HepG2 (cell line): ENCODE measurements around the gene LUC7L2. TPM values are rescaled to one million over a fixed set of nuclear protein-coding genes. Genes with fewer than 3 reads are reported as not detected.

Experiments used
- AHDC1 ChIP-seq: sonication (generic); formaldehyde crosslinking; IDR thresholded peaks from 2 replicates; pipeline ENCODE4 v1.5.1; 2020; ENCODE audit warnings: mild to moderate bottlenecking, missing genetic modification reagents, borderline replicate concordance
- ARID3A ChIP-seq: IDR thresholded peaks from 2 replicates; pipeline ENCODE4 v1.6.1; 2012; ENCODE audit warnings: low read depth, low read length, improper control_type of control experiment
- CC2D1A ChIP-seq: sonication (generic); formaldehyde crosslinking; IDR thresholded peaks from 2 replicates; pipeline ENCODE4 v1.8.1; 2023; ENCODE audit warnings: mild to moderate bottlenecking, missing genetic modification reagents
- FLYWCH1 ChIP-seq: sonication (generic); formaldehyde crosslinking; IDR thresholded peaks from 2 replicates; pipeline ENCODE4 v1.8.1; 2023; ENCODE audit warnings: mild to moderate bottlenecking, missing genetic modification reagents
- MIXL1 ChIP-seq: IDR thresholded peaks from 2 replicates; pipeline ENCODE4 v1.6.1; 2016
- SP140L ChIP-seq: sonication (generic); formaldehyde crosslinking; IDR thresholded peaks from 2 replicates; pipeline ENCODE4 v1.4.0; 2020; ENCODE audit warnings: missing genetic modification reagents, borderline replicate concordance
- THAP9 ChIP-seq: sonication (generic); formaldehyde crosslinking; IDR thresholded peaks from 2 replicates; pipeline ENCODE4; 2020; ENCODE audit warnings: missing genetic modification reagents, mild to moderate bottlenecking, borderline replicate concordance
- ZBED4 ChIP-seq: sonication (generic); formaldehyde crosslinking; IDR thresholded peaks from 2 replicates; pipeline ENCODE4 v1.4.0; 2020; ENCODE audit warnings: missing genetic modification reagents, borderline replicate concordance
- ZBTB34 ChIP-seq: sonication (generic); formaldehyde crosslinking; IDR thresholded peaks from 2 replicates; pipeline ENCODE4 v1.8.0; 2022; ENCODE audit warnings: mild to moderate bottlenecking, missing genetic modification reagents
- ZNF260 ChIP-seq: sonication (generic); formaldehyde crosslinking; IDR thresholded peaks from 2 replicates; pipeline ENCODE4 v1.4.0; 2020; ENCODE audit warnings: missing genetic modification reagents, low read depth, mild to moderate bottlenecking, borderline replicate concordance
- ZNF496 ChIP-seq: sonication (generic); formaldehyde crosslinking; IDR thresholded peaks from 2 replicates; pipeline ENCODE4 v1.8.1; 2023; ENCODE audit warnings: mild to moderate bottlenecking, moderate library complexity, missing genetic modification reagents; ENCODE audit not compliant: insufficient replicate concordance
- polyA plus RNA-seq, 8 experiments: library from polyadenylated mRNA; depleted of rRNA in 3 of 8; stranded (reverse) in 7 of 8; unstranded in 1 of 8; fragments of >200 nt; fragmentation: Illumina TruSeq in 4 of 8; extraction: Trizol in 4 of 8; gene quantifications; 2 replicates each; pipeline versions ENCODE4 v1.2.1 to v1.2.3, GENCODE V29; 2011 to 2016; ENCODE audit warnings: low read depth in 4 of 8, missing spikeins in 1 of 8, mixed read lengths in 1 of 8; ENCODE audit not compliant: insufficient read depth in 1 of 8
- total RNA-seq, 5 experiments: library from RNA; depleted of rRNA; stranded (reverse); fragments of >200 nt; fragmentation: Illumina TruSeq; extraction: Trizol; gene quantifications; 2 replicates each; pipeline ENCODE4 v1.2.3, GENCODE V29; 2016; ENCODE audit warnings: low read depth in 1 of 5

The LUC7L2 gene
- total and polyA plus RNA-seq, 2 of the 13 experiments (the other 11 are each of a cell fraction or from before 2014, with no cell fraction given): 17.9 to 50.7 TPM

GRCh38 chr7:139340037-139340807 lies 19.5 kb upstream of the LUC7L2 start (continued):
- TF ChIP-seq ZNF260 (no peak), ZBED4 (CRISPR knock-in tag) (no peak), THAP9 (CRISPR knock-in tag) (peak; percentile 89; the same call in 1 of the 2 replicates), SP140L (CRISPR knock-in tag) (peak; percentile 83; the same call in 1 of the 2 replicates), ZBTB34 (peak; percentile 86), ARID3A (no peak), CC2D1A (no peak), ZNF496 (CRISPR knock-in tag) (no peak), MIXL1 (CRISPR knock-in tag) (peak; percentile 8; the same call in 1 of the 2 replicates), AHDC1 (CRISPR knock-in tag) (peak; percentile 10; the same call in 1 of the 2 replicates), FLYWCH1 (CRISPR knock-in tag) (no peak)
